SK-N-SH (cell line): ENCODE data around the gene NSD2.
A peak's percentile ranks its signal among the peaks of the same experiment; 100 is the strongest.

Source experiments
- CTCF ChIP-seq: fragments of 200-600 bp; sonication (generic); IDR thresholded peaks from 2 replicates; pipeline ENCODE4 v1.6.1; 2017; ENCODE audit warnings: antibody characterized with exemption, mild to moderate bottlenecking, moderate library complexity
- ELF1 ChIP-seq: IDR thresholded peaks from 2 replicates; pipeline ENCODE4 v1.4.0; 2012
- EP300 ChIP-seq, 2 experiments: IDR thresholded peaks; 2 replicates each; pipeline versions ENCODE4 v1.4.0 to v1.6.1; 2012; ENCODE audit warnings: borderline replicate concordance in 1 of 2, low read depth in 1 of 2, low read length in 1 of 2
- FOXJ3 ChIP-seq: sonication (generic); formaldehyde crosslinking; IDR thresholded peaks from 2 replicates; pipeline ENCODE4 v1.5.1; 2020; ENCODE audit warnings: mild to moderate bottlenecking, missing genetic modification reagents
- FOXM1 ChIP-seq: IDR thresholded peaks from 2 replicates; pipeline ENCODE4 v1.4.0; 2012; ENCODE audit warnings: low read depth, mild to moderate bottlenecking
- GABPA ChIP-seq: IDR thresholded peaks from 2 replicates; pipeline ENCODE4 v1.4.0; 2012; ENCODE audit warnings: low read depth, mild to moderate bottlenecking
- GATA2 ChIP-seq: sonication (generic); formaldehyde crosslinking; IDR thresholded peaks from 2 replicates; pipeline ENCODE4 v1.5.0; 2020; ENCODE audit warnings: mild to moderate bottlenecking, missing genetic modification reagents
- MAX ChIP-seq: IDR thresholded peaks from 2 replicates; pipeline ENCODE4 v1.4.0; 2012; ENCODE audit warnings: low read depth
- NRF1 ChIP-seq: IDR thresholded peaks from 2 replicates; pipeline ENCODE4 v1.6.1; 2012; ENCODE audit warnings: low read depth, mild to moderate bottlenecking, low read length
- RAD21 ChIP-seq: IDR thresholded peaks from 2 replicates; pipeline ENCODE4 v1.6.1; 2012; ENCODE audit warnings: mild to moderate bottlenecking, low read length
- REST ChIP-seq: IDR thresholded peaks from 2 replicates; pipeline ENCODE4 v1.6.1; 2012; ENCODE audit warnings: mild to moderate bottlenecking, low read depth, low read length, moderate library complexity
- RXRA ChIP-seq: IDR thresholded peaks from 2 replicates; pipeline ENCODE4 v1.4.0; 2012; ENCODE audit warnings: low read depth, mild to moderate bottlenecking, borderline replicate concordance
- TAF1 ChIP-seq: IDR thresholded peaks from 2 replicates; pipeline ENCODE4 v1.6.1; 2012; ENCODE audit warnings: low read depth, mild to moderate bottlenecking, low read length, moderate library complexity, borderline replicate concordance
- TEAD4 ChIP-seq: IDR thresholded peaks from 2 replicates; pipeline ENCODE4 v1.4.0; 2012; ENCODE audit warnings: mild to moderate bottlenecking, borderline replicate concordance; ENCODE audit not compliant: insufficient read depth

- TF ChIP-seq CTCF (no peak), FOXJ3 (CRISPR knock-in tag) (peak; percentile 88), ELF1 (no peak), RXRA (no peak), GATA2 (CRISPR knock-in tag) (peak; percentile 38; the same call in 1 of the 2 replicates), FOXM1 (no peak), RAD21 (0 out of 2 replicates have a peak, but pooled peaks have one; percentile 8), NRF1 (no peak), EP300 (IDR thresholded peaks at IDR 0.05; ENCODE audit: borderline replicate concordance in 1 of 2, low read depth in 1 of 2, low read length in 1 of 2) (peak in 1 of 2 experiments; percentile 50; a peak in 2 of 4 replicates), REST (no peak), MAX (no peak), TAF1 (no peak), TEAD4 (no peak), GABPA (no peak)
Measured at GRCh38 chr4:1984406-1985191, 113.4 kb downstream of the NSD2 start.
